ENCODE data around the gene LRRC19. TPM values are rescaled to one million over a fixed set of nuclear protein-coding genes. Genes with fewer than 3 reads are reported as not detected.

LRRC19 gene
- total RNA-seq, 1 experiment from 2014 or later = not detected

GRCh38 chr9:27047136-27047535 is 41.7 kb upstream of the LRRC19 start:
- CTCF ChIA-PET = no interaction called here
- TF ChIP-seq NFYB (CRISPR knock-in tag; conservative IDR thresholded peaks at IDR 0.05; ENCODE audit: low read depth) (no peak), EMX1 (CRISPR knock-in tag; IDR thresholded peaks at IDR 0.05) (no peak), ZBTB21 (CRISPR knock-in tag; IDR thresholded peaks at IDR 0.05; ENCODE audit: borderline replicate concordance) (no peak), CDX4 (CRISPR knock-in tag; IDR thresholded peaks at IDR 0.05; ENCODE audit: borderline replicate concordance) (no peak), MLX (CRISPR knock-in tag; IDR thresholded peaks at IDR 0.05) (no peak), FOXJ3 (CRISPR knock-in tag; IDR thresholded peaks at IDR 0.05; ENCODE audit: borderline replicate concordance) (no peak), ARID4B (CRISPR knock-in tag; IDR thresholded peaks at IDR 0.05; ENCODE audit: borderline replicate concordance) (no peak), USF1 (CRISPR knock-in tag; IDR thresholded peaks at IDR 0.05) (no peak), ZNF219 (CRISPR knock-in tag; IDR thresholded peaks at IDR 0.05; ENCODE audit: borderline replicate concordance) (no peak)
- POLR2A ChIA-PET = no interaction called here
- Mint-ChIP-seq H3K27me3 (ENCODE audit: low read depth) (no peaks in the 10 kb centered on the region), H3K36me3 (no peaks in the 10 kb centered on the region), H3K9me3 (no peaks in the 10 kb centered on the region), H3K27ac (no peak overlapping the region), H3K4me3 (no peak overlapping the region), H3K4me1 (no peaks in the 10 kb centered on the region)
- ATAC-seq (no peak), DNase-seq (ENCODE audit: low spot score) (no peak)

GRCh38 chr9:27043176-27043575 is 37.7 kb upstream of the LRRC19 start:
- Mint-ChIP-seq H3K4me1 (no peaks in the 10 kb centered on the region), H3K27me3 (ENCODE audit: low read depth) (no peaks in the 10 kb centered on the region), H3K4me3 (no peak overlapping the region), H3K36me3 (no peaks in the 10 kb centered on the region), H3K9me3 (no peaks in the 10 kb centered on the region), H3K27ac (no peak overlapping the region)
- DNase-seq (ENCODE audit: low spot score) = no peak
- TF ChIP-seq CREM (CRISPR knock-in tag; IDR thresholded peaks at IDR 0.05) (no peak), ZMAT4 (CRISPR knock-in tag; IDR thresholded peaks at IDR 0.05) (no peak)
- ATAC-seq = no peak
- CTCF ChIA-PET = no interaction called here
- POLR2A ChIA-PET = no interaction called here

- Mint-ChIP-seq H3K27ac (no peak overlapping the region), H3K36me3 (0 out of 2 replicates have a peak, but pooled peaks cover 2% of the 10 kb centered on the region), H3K27me3 (ENCODE audit: low read depth) (no peaks in the 10 kb centered on the region), H3K4me1 (no peaks in the 10 kb centered on the region), H3K4me3 (no peak overlapping the region), H3K9me3 (0 out of 2 replicates have a peak, but pooled peaks cover 3% of the 10 kb centered on the region)
- ATAC-seq (no peak), DNase-seq (ENCODE audit: low spot score) (no peak)
- ChIA-PET POLR2A (no interaction called here), CTCF (no interaction called here)
- TF ChIP-seq MAX (CRISPR knock-in tag; IDR thresholded peaks at IDR 0.05) = no peak
- TF ChIP-seq ZNF416 (CRISPR knock-in tag; IDR thresholded peaks at IDR 0.05) = no peak
- no peak for TF ChIP-seq ZBTB43 (CRISPR knock-in tag; IDR thresholded peaks at IDR 0.05)
- no peak for TF ChIP-seq FOXK1 (CRISPR knock-in tag; IDR thresholded peaks at IDR 0.05)
- TF ChIP-seq TEAD4 (CRISPR knock-in tag; IDR thresholded peaks at IDR 0.05) = no peak
- TF ChIP-seq JUN (CRISPR knock-in tag; IDR thresholded peaks at IDR 0.05) = no peak
- TF ChIP-seq HMGA2 (CRISPR knock-in tag; IDR thresholded peaks at IDR 0.05) = no peak
- TF ChIP-seq ZNF532 (CRISPR knock-in tag; IDR thresholded peaks at IDR 0.05; ENCODE audit: borderline replicate concordance) = no peak
- no peak for TF ChIP-seq NR1H2 (CRISPR knock-in tag; IDR thresholded peaks at IDR 0.05)
- TF ChIP-seq SMAD3 (CRISPR knock-in tag; IDR thresholded peaks at IDR 0.05; ENCODE audit: borderline replicate concordance) = no peak
These were observed 37.0 kb upstream of the LRRC19 start for GRCh38 chr9:27042476-27042875.
